VCaP (cell line): Measurements from ENCODE around the gene ARHGAP35.

Experiments used
- H3K27ac ChIP-seq: fragments of 450-650 bp; 2 replicates; pipeline ENCODE4 v1.5.1; 2017
- CTCF ChIP-seq: fragments of 450-650 bp; conservative IDR thresholded peaks from 2 replicates; pipeline ENCODE4 v1.5.1; 2017; ENCODE audit warnings: mild to moderate bottlenecking, moderate library complexity

ARHGAP35 gene

DNA sequence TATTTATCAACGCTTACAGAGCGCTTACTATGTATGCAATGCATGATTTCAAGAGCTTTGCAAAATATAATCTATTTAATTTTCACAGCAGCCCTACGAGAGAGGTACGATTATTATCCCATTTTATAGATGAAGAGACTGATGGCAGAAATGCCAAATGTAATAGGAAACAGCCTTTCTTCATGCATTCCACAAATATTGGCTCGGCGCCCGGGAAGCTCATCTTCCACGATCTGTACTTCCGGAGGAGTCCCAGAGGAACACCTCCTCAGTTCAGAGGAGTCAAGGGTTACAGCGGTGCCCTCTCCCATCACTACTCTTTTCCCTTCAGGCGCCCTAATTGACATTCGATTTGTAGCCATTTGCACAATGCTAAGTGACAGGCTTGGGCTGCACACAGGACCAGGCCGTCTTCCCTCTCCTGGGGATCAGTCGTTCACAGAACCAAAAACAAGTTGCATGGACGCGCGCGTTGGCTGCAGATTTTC lies 1.1 kb upstream of the ARHGAP35 start:
- peak overlapping the region; percentile 99 for H3K27ac ChIP-seq

GRCh38 chr19:46860125-46860845 lies 512 bp upstream of the ARHGAP35 start:
- H3K27ac ChIP-seq, result peak overlapping the region; percentile 99
- no peak for TF ChIP-seq CTCF

More for the DNA sequence above, 1.1 kb upstream of the ARHGAP35 start:
- no peak for TF ChIP-seq CTCF

DNA sequence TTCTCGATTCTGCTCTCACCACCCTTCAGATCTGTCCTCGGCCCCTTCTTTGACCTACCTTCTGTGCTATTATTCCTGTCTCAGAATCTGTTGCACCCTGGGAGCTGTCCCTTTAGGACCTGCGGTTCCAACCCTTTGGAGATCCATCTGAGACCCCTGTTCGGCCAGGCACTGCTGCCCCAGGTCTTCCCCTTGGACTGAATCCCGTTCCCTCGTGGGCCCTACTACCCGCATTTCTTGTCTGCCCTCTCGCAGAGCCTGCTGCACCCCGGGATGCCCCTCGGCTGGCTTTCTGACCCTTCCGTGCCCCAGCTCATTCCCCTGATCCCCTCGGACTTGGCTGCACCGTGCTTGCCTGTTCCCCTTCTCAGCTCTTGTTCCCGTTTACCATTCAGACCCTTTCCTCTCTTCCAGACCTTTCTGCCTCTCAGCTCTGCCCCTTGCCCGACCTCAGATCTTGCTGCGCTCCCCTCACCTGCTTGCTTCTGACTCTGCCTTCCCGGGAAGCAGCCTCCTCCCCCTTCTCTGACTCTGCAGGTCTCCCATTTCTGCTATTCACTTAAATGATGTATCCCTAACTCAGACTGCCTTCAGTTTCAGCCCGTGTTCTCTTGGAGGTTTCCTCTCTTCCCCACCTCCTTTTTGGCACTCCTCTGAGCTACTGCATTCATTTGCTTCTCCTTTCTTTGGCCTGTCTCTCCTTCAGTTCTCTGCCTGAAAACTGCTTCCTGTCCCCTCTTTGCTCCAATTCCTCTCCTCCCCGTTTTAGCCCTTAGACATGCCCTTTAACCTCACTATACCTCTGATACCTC lies 1.1 kb downstream of the ARHGAP35 start:
- TF ChIP-seq CTCF, result no peak
- peak overlapping the region; percentile 99 for H3K27ac ChIP-seq

DNA sequence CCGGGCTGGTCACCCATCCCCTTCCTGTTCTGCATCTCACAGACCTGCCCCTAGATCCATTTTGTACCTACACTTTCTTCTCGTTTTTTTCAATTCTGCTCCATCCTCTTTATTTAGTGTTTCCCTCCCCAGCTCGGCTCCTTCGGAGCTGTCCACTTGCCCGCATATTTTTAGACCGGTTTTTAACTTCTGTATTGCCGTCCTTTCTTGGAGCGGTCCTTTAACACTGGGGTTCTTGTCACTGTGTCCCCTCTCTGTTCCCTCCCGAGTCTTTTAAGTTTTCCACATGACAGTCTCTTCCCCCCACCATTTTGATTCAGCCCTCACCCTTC lies 1.7 kb downstream of the ARHGAP35 start:
- TF ChIP-seq CTCF, result no peak
- peak overlapping the region; percentile 99 for H3K27ac ChIP-seq

DNA sequence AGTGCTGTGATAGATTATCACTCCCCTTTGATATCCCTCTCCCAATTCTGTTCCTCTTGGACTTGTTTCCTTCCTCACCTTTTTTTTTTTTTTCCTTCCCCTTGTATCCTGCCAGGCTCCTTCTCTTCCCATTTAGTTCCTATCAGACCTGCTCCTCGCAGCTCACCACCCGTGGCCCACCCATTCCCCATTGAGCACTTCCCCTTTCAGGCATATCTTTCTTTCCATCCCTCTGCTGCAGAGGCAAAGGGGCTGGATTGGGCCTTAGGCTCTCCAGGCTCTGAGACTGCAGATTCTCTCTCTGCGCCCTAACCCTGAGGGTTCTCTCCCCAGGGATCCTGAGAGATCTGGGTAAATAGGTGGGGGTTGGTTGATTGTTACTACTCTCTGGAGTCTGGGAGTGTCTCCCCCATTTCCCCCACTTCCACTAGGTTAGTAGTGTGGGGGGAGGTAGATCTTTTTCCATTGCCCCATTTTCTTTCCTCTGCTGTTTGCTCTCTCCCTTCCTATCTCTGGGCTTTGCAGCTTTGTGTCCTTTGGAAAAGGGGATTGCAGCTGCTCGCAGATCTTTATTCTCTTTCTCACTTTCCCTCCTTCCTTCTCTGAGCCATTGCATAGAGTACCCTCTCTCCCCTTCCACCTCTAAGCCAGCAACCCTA lies 2.3 kb downstream of the ARHGAP35 start:
- peak overlapping the region; percentile 99 for H3K27ac ChIP-seq
- TF ChIP-seq CTCF, result no peak

DNA sequence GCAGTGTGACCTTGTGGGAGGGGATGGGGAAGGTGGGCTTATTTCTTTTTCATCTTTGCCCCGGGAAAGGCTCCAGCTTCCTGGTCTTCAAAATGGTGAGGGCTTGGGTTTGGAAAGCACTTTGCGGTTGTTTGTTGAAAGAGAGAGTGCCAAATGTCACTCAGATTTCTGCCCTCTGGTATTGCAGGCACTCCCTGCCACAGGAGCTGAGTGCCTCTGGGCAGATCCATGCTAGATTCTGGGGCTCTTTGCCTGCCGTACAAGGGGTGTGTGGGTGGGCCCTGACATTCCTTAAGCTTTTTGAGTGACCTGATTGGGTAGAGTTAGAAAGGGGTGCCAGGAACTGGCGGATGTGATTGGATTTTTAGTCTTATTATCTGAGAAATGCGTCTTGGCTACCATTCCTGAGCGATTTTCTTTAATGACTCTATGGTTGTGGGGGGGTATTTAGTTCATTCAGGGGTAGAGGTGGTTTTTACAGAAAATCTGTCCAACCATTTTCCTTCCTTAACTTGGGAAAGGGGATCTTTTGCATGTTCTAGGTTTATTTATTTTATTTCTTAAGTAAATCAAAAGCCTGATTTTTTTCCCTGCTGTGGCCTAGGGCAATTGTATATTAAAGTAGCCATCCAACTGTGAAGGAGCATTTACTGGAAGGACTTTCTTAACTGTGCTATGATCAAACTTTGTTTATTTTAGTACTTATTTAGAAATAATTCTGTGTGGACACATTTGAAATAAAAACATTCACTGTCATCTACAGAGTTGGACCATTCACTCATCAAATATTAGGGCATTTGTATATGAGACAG lies 3.2 kb downstream of the ARHGAP35 start:
- no peak for TF ChIP-seq CTCF
- H3K27ac ChIP-seq, result peak overlapping the region; percentile 99
